Measurements from ENCODE around the gene CFB. TPM values are rescaled to one million over a fixed set of nuclear protein-coding genes. Genes with fewer than 3 reads are reported as not detected.
"Not testable (repeated sequence)": the region's sequence is repeated elsewhere in the genome, so short reads cannot be mapped to it uniquely, and the experiment has no call there.

Gene CFB
- total RNA-seq, 1 donor from 2014 or later, result not detected

DNA sequence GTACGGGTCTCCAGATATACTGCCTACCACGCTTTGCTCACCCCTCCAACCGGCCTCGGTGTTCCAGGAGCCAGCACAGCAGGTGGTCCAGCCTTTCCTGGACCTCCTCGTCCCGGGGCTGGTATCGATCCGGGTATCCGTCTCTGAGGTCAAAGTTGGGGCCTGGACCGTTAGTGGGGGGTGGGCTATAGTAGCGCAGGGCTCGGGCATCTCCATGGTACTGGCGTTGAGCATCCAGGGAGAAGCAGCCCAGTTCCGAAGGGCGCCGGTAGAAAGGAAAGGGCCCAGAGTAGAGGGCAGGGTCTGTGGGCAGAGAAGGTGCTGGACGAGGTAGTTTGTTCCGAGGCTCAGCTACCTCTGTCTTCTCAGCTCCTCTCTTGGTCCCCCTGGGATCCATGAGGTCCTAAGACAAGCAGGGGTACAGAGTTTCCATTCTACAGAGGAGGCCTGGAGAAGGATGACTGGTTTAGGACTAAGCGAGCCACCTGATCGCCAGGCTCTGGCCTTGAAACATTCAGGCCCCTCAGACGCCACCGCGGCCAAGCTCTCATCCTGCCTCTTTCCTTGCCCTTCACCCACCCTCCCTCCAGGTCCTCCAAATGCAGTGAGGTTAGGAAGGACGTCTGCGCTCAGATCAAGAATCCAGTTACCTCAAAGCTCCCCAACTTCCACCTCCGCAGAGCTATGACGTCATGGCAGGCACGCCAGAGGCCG lies 25.5 kb downstream of the CFB start:
- peak overlapping the region; percentile 100 for H3K27ac Mint-ChIP-seq (ENCODE audit: unreplicated experiment)

DNA sequence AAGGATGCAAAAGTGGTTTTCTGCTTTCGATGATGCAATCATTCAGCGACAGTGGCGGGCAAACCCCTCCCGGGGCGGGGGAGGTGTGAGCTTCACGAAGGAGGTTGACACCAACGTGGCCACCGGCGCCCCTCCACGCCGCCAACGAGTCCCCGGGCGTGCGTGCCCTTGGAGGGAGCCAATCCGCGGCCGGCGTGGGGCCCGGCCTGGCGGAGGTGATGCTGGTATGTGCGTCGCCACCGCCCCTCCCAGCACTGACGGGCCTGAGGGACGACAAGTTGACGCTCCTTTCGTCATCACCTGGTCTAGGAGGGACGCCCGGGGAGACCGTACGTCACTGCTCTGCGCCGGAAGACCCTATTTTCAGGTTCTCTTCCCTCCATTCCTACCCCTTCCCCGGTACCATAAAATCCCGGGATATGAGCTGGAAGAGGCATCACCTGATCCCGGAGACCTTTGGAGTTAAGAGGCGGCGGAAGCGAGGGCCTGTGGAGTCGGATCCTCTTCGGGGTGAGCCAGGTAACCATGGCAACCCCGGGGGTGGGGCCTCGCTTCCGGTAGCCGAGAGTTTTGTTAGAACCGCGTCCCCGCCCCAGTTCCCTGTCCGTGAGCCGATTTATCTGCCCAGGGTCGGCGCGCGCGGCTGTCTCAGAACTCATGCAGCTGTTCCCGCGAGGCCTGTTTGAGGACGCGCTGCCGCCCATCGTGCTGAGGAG lies 26.3 kb downstream of the CFB start, which contains the start of gene DXO:
DXO (minus strand) TSS at position 146 of the 716 bp plus-strand sequence. CDS start 463 bp downstream, outside the sequence.
- H3K4me3 Mint-ChIP-seq, result peak within 1 kb of the TSS; percentile 100

More for the DNA sequence above, 25.5 kb downstream of the CFB start:
- Mint-ChIP-seq H3K4me3 (peak overlapping the region; percentile 100), H3K9me3 (no peaks in the 10 kb centered on the region), H3K4me1 (peaks cover 33% of the 10 kb centered on the region), H3K36me3 (ENCODE audit: low read depth) (peaks cover 21% of the 10 kb centered on the region), H3K27me3 (ENCODE audit: low read depth) (no peaks in the 10 kb centered on the region)
- DNase-seq (ENCODE audit: low read depth, low spot score), result no peak
- TF ChIP-seq, protein P1, sequence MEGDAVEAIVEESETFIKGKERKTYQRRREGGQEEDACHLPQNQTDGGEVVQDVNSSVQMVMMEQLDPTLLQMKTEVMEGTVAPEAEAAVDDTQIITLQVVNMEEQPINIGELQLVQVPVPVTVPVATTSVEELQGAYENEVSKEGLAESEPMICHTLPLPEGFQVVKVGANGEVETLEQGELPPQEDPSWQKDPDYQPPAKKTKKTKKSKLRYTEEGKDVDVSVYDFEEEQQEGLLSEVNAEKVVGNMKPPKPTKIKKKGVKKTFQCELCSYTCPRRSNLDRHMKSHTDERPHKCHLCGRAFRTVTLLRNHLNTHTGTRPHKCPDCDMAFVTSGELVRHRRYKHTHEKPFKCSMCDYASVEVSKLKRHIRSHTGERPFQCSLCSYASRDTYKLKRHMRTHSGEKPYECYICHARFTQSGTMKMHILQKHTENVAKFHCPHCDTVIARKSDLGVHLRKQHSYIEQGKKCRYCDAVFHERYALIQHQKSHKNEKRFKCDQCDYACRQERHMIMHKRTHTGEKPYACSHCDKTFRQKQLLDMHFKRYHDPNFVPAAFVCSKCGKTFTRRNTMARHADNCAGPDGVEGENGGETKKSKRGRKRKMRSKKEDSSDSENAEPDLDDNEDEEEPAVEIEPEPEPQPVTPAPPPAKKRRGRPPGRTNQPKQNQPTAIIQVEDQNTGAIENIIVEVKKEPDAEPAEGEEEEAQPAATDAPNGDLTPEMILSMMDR (conservative IDR thresholded peaks at IDR 0.05), result no peak

DNA sequence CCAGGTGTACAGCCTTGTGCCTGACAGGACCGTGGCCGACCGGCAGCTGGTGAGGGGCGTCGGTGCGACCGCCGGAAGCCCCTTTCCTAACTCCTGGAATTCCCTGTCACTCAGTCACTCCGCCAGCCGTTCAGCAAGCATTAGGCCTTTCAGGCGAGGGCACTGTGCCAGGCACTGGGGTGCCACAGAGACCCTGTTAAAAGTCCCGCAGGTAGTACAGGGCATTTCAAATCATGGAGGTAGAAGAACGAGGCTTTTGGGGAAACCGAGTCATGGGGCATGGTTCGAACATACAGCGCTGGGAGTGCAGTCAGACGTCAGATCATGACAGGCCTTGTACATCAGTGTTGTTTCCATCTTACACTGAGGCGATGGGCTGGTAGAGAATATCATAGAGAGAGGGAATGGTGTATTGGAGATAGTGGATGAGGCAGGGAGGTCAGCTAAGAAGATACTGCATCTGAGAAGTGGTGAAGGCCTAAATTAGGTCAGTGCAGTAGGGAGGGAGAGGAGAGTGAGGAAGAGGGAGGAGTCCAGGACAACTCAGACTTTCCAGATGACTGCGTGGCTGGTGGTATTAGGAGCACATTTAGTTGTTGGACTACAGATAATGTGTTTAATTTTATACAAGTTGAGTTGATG lies 26.9 kb downstream of the CFB start:
- Mint-ChIP-seq H3K9me3 (no peaks in the 10 kb centered on the region), H3K27me3 (ENCODE audit: low read depth) (no peaks in the 10 kb centered on the region), H3K4me1 (peaks cover 33% of the 10 kb centered on the region), H3K27ac (ENCODE audit: unreplicated experiment) (peak overlapping the region; percentile 100), H3K4me3 (peak overlapping the region; percentile 100), H3K36me3 (ENCODE audit: low read depth) (peaks cover 25% of the 10 kb centered on the region)
- DNase-seq (ENCODE audit: low read depth, low spot score), result no peak
- TF ChIP-seq, protein P1 (conservative IDR thresholded peaks at IDR 0.05), result no peak

More for the DNA sequence above, 26.3 kb downstream of the CFB start, which contains the start of gene DXO:
- Mint-ChIP-seq H3K27me3 (ENCODE audit: low read depth) (no peaks in the 10 kb centered on the region), H3K27ac (ENCODE audit: unreplicated experiment) (peak within 1 kb of the TSS; percentile 100), H3K4me1 (peaks cover 33% of the 10 kb centered on the region), H3K36me3 (ENCODE audit: low read depth) (peaks cover 25% of the 10 kb centered on the region), H3K9me3 (no peaks in the 10 kb centered on the region)
- TF ChIP-seq, protein P1 (conservative IDR thresholded peaks at IDR 0.05), result no peak
- DNase-seq (ENCODE audit: low read depth, low spot score), result peak; percentile 82

DNA sequence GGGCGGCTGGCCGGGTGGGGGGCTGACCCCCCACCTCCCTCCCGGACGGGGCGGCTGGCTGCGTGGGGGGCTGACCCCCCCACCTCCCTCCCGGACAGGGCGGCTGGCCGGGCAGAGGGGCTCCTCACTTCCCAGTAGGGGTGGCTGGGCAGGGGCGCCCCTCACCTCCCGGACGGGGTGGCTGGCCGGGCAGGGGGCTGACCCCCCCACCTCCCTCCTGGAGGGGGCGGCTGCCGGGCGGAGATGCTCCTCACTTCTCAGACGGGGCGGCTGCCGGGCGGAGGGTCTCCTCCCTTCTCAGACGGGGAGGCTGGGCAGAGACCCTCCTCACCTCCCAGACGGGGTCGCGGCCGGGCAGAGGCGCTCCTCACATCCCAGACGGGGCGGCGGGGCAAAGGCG lies 30.2 kb downstream of the CFB start:
- H3K9me3 Mint-ChIP-seq, result not testable (repeated sequence)

DNA sequence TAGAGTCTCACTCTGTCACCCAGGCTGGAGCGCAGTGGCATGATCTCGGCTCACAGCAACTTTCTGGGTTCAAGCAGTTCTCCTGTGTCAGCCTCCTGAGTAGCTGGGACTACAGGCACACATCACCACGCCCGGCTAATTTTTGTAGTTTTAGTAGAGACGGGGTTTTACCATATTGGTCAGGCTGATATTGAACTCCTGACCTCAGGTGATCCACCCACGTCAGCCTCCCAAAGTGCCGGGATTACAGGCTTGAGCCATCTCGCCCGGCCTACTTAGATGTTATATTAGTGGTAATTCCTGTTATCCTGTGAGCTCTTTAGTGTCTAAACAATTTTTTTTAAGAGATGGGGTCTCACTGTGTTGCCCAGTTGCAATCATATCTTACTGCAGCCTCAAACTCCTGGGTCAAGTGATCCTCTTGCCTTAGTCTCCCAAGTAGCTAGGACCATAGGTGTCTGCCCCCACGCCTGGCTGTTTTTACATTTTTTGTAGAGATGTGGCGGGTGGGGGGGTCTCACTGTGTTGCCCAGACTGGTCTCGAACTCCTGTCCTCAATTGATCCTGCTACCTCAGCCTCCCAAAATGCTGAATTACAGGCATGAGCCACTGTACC lies 32.0 kb downstream of the CFB start:
- Mint-ChIP-seq H3K36me3 (ENCODE audit: low read depth) (peaks cover 16% of the 10 kb centered on the region), H3K4me1 (peaks cover 10% of the 10 kb centered on the region), H3K9me3 (no peaks in the 10 kb centered on the region), H3K27me3 (ENCODE audit: low read depth) (no peaks in the 10 kb centered on the region), H3K27ac (ENCODE audit: unreplicated experiment) (no peak overlapping the region), H3K4me3 (no peak overlapping the region)
- DNase-seq (ENCODE audit: low read depth, low spot score), result no peak
- TF ChIP-seq, protein P1 (conservative IDR thresholded peaks at IDR 0.05), result no peak

More for the DNA sequence above, 30.2 kb downstream of the CFB start:
- H3K4me3 Mint-ChIP-seq; H3K27ac Mint-ChIP-seq (ENCODE audit: unreplicated experiment); DNase-seq (ENCODE audit: low read depth, low spot score); H3K27me3 Mint-ChIP-seq (ENCODE audit: low read depth): not testable (repeated sequence)
- Mint-ChIP-seq H3K4me1 (peaks cover 25% of the 10 kb centered on the region), H3K36me3 (ENCODE audit: low read depth) (peaks cover 20% of the 10 kb centered on the region)

Data from neural crest cell (in vitro differentiated cells).